Thyroid gland (tissue), 4 donors: ENCODE results near the gene ZNF280B. TPM values are rescaled to one million over a fixed set of nuclear protein-coding genes. Genes with fewer than 3 reads are reported as not detected.

Experiments
- DNase-seq, 2 donors: peaks; one replicate each; pipeline ENCODE4 v3.0.0-alpha.2; 2019
- H3K27ac ChIP-seq, 3 donors: fragments of 200-600 bp; sonication (generic); 1 replicate in 2 of 3; 2 replicates in 1 of 3; pipeline ENCODE4 v1.5.1; 2016 to 2019; ENCODE audit warnings: mild to moderate bottlenecking in 1 of 3, moderate library complexity in 1 of 3
- H3K27me3 ChIP-seq: fragments of 200-600 bp; sonication (generic); one replicate; pipeline ENCODE4 v1.5.1; 2019
- H3K36me3 ChIP-seq, 2 donors: fragments of 200-600 bp; sonication (generic); one replicate each; pipeline ENCODE4 v1.5.1; 2016 to 2019
- H3K4me1 ChIP-seq, 2 donors: fragments of 200-600 bp; sonication (generic); one replicate each; pipeline ENCODE4 v1.5.1; 2017 to 2019
- H3K4me3 ChIP-seq, 3 donors: fragments of 200-600 bp; sonication (generic); replicated peaks in 1 of 3; 1 replicate in 2 of 3; 2 replicates in 1 of 3; pipeline ENCODE4 v1.5.1; 2016; ENCODE audit warnings: mild to moderate bottlenecking in 1 of 3
- H3K9me3 ChIP-seq: fragments of 200-600 bp; sonication (generic); one replicate; pipeline ENCODE4 v1.5.1; 2017
- POLR2A ChIP-seq, 2 donors: fragments of 450-650 bp; IDR thresholded peaks; one replicate each; pipeline ENCODE4 v1.6.1; 2017; ENCODE audit warnings: antibody characterized with exemption in 2 of 2, mild to moderate bottlenecking in 2 of 2, moderate library complexity in 1 of 2
- WGBS, 2 donors: methylation state at CpG; one replicate each; pipeline ENCODE4 v1.1.5; 2017; 5-methylcytosine and 5-hydroxymethylcytosine counted together
- intact Hi-C: fragments of 100-400 bp; cut with DNase I; formaldehyde crosslinking; loops from one replicate; pipeline ENCODE4 v1.15.1; 2023
- total RNA-seq, 4 donors: library from RNA; depleted of rRNA; stranded (reverse); fragments of >200 nt; gene quantifications; one replicate each; pipeline ENCODE4 v1.2.3, GENCODE V29; 2016
- TF ChIP-seq, protein P1 (sequence below), 6 experiments: fragments of 200-600 bp in 3 of 6; fragments of 450-650 bp in 3 of 6; sonication (generic) in 3 of 6; IDR thresholded peaks; one replicate each; pipeline ENCODE4 v1.5.1; 2016 to 2019; ENCODE audit warnings: antibody characterized with exemption in 6 of 6, mild to moderate bottlenecking in 2 of 6, inconsistent platforms in 1 of 6, moderate library complexity in 1 of 6

The ZNF280B gene
- total RNA-seq, 4 donors from 2014 or later: 2.2 to 3.1 (median 2.5) TPM

DNA sequence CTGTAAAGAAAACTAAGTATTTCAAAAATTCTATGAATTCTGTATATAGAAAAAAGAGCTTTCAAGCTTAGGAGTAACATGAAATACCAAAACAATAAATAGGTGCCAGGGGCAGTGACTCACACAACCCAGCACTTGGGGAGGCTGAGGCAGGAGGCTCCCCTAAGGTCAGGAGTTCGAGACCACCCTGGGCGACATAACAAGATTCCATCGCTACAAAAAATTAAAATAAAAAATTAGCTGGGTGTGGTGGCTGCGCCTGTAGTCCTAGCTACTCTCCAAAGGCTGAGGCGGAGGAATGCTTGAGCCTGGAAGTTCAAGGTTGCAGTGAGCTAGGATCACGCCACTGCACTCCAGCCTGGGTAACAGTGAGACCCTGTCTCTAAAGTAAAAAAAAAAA, 21.5 kb downstream of the ZNF280B start:
- TF ChIP-seq, protein P1, sequence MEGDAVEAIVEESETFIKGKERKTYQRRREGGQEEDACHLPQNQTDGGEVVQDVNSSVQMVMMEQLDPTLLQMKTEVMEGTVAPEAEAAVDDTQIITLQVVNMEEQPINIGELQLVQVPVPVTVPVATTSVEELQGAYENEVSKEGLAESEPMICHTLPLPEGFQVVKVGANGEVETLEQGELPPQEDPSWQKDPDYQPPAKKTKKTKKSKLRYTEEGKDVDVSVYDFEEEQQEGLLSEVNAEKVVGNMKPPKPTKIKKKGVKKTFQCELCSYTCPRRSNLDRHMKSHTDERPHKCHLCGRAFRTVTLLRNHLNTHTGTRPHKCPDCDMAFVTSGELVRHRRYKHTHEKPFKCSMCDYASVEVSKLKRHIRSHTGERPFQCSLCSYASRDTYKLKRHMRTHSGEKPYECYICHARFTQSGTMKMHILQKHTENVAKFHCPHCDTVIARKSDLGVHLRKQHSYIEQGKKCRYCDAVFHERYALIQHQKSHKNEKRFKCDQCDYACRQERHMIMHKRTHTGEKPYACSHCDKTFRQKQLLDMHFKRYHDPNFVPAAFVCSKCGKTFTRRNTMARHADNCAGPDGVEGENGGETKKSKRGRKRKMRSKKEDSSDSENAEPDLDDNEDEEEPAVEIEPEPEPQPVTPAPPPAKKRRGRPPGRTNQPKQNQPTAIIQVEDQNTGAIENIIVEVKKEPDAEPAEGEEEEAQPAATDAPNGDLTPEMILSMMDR (IDR thresholded peaks at IDR 0.05): no peak
- TF ChIP-seq POLR2A (IDR thresholded peaks at IDR 0.05): no peak
- no peak for DNase-seq
- WGBS, 2 donors: 91 to 97% methylated on average over 6 of the region's 6 CpGs
- H3K4me1 ChIP-seq: no peaks in the 10 kb centered on the region
- no peaks in the 10 kb centered on the region for H3K27me3 ChIP-seq
- H3K36me3 ChIP-seq: peaks cover 0 to 3% of the 10 kb centered on the region in 2 donors
- no peak overlapping the region for H3K27ac ChIP-seq
- H3K9me3 ChIP-seq: no peaks in the 10 kb centered on the region
- no peak overlapping the region for H3K4me3 ChIP-seq
- intact Hi-C loops: no loop called here

DNA sequence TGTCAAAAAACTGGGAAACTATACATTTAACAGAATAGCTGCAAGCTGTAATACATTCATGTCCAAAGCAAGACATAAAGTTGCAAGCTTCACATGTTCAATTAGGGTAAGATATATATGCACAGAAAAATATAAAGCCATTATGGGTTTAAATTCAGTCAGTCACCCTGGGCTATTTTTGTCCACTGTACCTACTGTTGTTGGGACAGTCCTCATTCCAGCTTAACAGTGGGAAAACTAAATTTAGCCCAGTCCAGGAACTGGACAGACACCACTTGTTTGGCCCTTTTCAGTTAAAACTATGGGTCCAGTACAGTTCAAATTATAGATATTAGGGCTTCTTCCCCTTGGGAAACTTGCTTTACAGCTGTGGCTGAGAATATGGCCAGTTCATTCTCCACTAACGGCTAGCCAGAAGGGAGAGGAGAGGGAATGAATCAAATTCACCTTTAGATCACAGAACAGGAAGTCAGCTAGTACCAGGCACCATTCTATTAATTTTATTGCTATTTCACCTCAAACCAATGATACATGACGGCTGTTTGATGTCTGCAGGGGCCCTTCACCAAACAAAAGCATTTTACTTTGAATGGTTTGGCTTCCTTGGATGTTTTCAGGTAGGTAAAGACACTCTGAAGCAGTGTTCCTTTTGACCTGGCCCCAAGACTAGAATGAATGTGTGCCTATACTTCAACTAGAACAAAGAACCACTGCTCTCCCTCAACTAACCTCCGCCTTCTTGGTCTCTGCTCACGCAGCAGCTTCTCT, 22.2 kb downstream of the ZNF280B start:
- intact Hi-C loops: no loop called here
- DNase-seq: no peak
- Histone ChIP-seq H3K4me3 (no peak overlapping the region), H3K36me3 (peaks cover 0 to 3% of the 10 kb centered on the region in 2 donors), H3K4me1 (no peaks in the 10 kb centered on the region), H3K27me3 (no peaks in the 10 kb centered on the region), H3K9me3 (no peaks in the 10 kb centered on the region), H3K27ac (no peak overlapping the region)
- TF ChIP-seq POLR2A (IDR thresholded peaks at IDR 0.05): no peak
- TF ChIP-seq, protein P1 (IDR thresholded peaks at IDR 0.05): no peak
- 92 to 94% methylated on average over 4 of the region's 4 CpGs for WGBS, 2 donors

DNA sequence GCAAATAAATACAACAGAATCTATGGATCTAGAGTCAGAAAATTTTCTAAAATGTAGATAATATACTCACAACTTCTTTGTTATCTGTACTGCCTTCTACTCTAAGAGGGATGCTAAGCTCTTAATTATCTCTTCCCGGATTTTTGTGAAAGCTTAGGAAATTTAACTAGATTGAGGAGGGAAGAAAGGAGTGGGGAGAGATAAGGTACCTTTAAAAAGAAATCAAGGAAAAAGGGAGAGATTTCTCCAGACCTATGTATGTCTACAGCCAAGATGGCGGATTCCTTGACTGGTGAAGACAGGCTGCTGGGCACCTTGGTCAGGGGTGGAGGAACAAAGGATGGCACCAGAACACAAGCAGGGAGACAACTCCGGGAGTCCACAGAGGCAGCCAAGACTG, 23.0 kb downstream of the ZNF280B start:
- WGBS, 2 donors: 94 to 96% methylated on average over 3 of the region's 3 CpGs

DNA sequence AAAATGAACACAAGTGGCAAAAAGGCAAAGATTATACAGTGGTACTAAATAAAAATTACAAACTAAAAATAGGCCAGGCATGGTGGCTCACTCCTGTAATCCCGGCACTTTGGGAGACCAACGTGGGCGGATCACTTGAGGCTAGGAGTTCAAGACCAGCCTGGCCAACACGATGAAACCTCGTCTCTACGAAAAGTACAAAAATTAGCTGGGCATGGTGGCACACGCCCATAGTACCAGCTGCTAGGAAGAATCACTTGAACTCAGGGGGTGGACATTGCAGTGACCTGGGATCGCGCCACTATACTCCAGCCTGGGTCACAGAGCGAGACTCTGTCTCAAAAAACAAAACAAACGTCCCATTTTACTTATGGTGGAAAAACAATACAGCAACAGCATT, 24.5 kb downstream of the ZNF280B start:
- H3K9me3 ChIP-seq: no peaks in the 10 kb centered on the region
- no peaks in the 10 kb centered on the region for H3K27me3 ChIP-seq
- intact Hi-C loops: no loop called here
- H3K4me3 ChIP-seq: no peak overlapping the region
- no peak for DNase-seq
- 94 to 95% methylated on average over 11 of the region's 11 CpGs for WGBS, 2 donors
- no peaks in the 10 kb centered on the region for H3K4me1 ChIP-seq
- TF ChIP-seq, protein P1 (IDR thresholded peaks at IDR 0.05): no peak
- no peak for TF ChIP-seq POLR2A (IDR thresholded peaks at IDR 0.05)
- H3K27ac ChIP-seq: no peak overlapping the region
- peaks cover 0 to 3% of the 10 kb centered on the region in 2 donors for H3K36me3 ChIP-seq

More for the DNA sequence above, 23.0 kb downstream of the ZNF280B start:
- Histone ChIP-seq H3K4me3 (no peak overlapping the region), H3K27ac (no peak overlapping the region), H3K9me3 (no peaks in the 10 kb centered on the region), H3K27me3 (no peaks in the 10 kb centered on the region), H3K4me1 (no peaks in the 10 kb centered on the region), H3K36me3 (peaks cover 0 to 3% of the 10 kb centered on the region in 2 donors)
- intact Hi-C loops: no loop called here
- no peak for DNase-seq
- TF ChIP-seq, protein P1 (IDR thresholded peaks at IDR 0.05): no peak
- TF ChIP-seq POLR2A (IDR thresholded peaks at IDR 0.05): no peak

DNA sequence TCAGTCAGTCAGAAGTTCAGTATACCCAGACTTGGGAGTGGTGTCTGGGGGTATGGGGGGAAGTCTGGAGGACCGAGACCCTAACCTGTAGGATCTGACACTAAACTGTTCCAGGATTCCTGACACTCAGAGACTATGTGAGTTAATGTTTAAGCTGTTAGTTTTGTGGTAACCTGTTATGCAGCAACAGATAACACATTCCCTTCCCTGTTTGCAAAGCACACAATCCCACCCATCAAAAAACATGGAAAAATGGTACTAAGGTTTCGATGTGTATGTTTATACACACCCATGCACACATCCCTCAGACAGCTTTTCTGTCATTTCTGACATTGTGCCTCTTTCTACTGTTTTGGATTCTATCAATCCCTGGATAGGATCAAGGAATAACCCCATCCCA, 27.6 kb downstream of the ZNF280B start:
- WGBS, 2 donors: 89 to 93% methylated on average over 2 of the region's 2 CpGs
- H3K27ac ChIP-seq: no peak overlapping the region
- H3K27me3 ChIP-seq: no peaks in the 10 kb centered on the region
- DNase-seq: no peak
- no peaks in the 10 kb centered on the region for H3K9me3 ChIP-seq
- no peaks in the 10 kb centered on the region for H3K36me3 ChIP-seq
- TF ChIP-seq, protein P1 (IDR thresholded peaks at IDR 0.05): no peak
- no peak for TF ChIP-seq POLR2A (IDR thresholded peaks at IDR 0.05)
- intact Hi-C loops: no loop called here
- H3K4me3 ChIP-seq: no peak overlapping the region
- no peaks in the 10 kb centered on the region for H3K4me1 ChIP-seq
